Measurements from ENCODE around the gene MOB1B.
"Not testable (repeated sequence)": the region's sequence is repeated elsewhere in the genome, so short reads cannot be mapped to it uniquely, and the experiment has no call there.

GRCh38 chr4:71017391-71017790 lies 115.2 kb downstream of the MOB1B start:
- TF ChIP-seq SP1 (IDR thresholded peaks at IDR 0.05); ARNT (IDR thresholded peaks at IDR 0.05); FOXK2 (IDR thresholded peaks at IDR 0.05); ELF4 (IDR thresholded peaks at IDR 0.05); ZNF384 (IDR thresholded peaks at IDR 0.05); NFRKB (IDR thresholded peaks at IDR 0.05); PKNOX1 (IDR thresholded peaks at IDR 0.05); FOXA1 (IDR thresholded peaks at IDR 0.05); HDGF (IDR thresholded peaks at IDR 0.05; ENCODE audit: borderline replicate concordance): not testable (repeated sequence)

Data from HEK293T (cell line).